Stimulated activated naive CD8-positive, alpha-beta T cell treated with anti-CD3 and anti-CD28 coated beads, Interleukin-15, Interleukin-2, amounts not matched to agents 100 U/mL and 50 U/mL, for 24 hours (primary cell): Measurements from ENCODE around the gene ORMDL3.
"Not testable (repeated sequence)": the region's sequence is repeated elsewhere in the genome, so short reads cannot be mapped to it uniquely, and the experiment has no call there.

Experiments used
- ATAC-seq: fragments of 150-1000 bp; cut with Tn5 transposase; one replicate; pipeline ENCODE4 v1.10.0; 2021
- DNase-seq: peaks from one replicate; pipeline ENCODE4 v3.0.0; 2021

Gene ORMDL3

GRCh38 chr17:39949028-39949427, 21.6 kb upstream of the ORMDL3 start:
- DNase-seq (no peak), ATAC-seq (no peak)

- not testable (repeated sequence) for DNase-seq, ATAC-seq
These were observed 21.1 kb upstream of the ORMDL3 start for GRCh38 chr17:39948489-39948828.

DNA sequence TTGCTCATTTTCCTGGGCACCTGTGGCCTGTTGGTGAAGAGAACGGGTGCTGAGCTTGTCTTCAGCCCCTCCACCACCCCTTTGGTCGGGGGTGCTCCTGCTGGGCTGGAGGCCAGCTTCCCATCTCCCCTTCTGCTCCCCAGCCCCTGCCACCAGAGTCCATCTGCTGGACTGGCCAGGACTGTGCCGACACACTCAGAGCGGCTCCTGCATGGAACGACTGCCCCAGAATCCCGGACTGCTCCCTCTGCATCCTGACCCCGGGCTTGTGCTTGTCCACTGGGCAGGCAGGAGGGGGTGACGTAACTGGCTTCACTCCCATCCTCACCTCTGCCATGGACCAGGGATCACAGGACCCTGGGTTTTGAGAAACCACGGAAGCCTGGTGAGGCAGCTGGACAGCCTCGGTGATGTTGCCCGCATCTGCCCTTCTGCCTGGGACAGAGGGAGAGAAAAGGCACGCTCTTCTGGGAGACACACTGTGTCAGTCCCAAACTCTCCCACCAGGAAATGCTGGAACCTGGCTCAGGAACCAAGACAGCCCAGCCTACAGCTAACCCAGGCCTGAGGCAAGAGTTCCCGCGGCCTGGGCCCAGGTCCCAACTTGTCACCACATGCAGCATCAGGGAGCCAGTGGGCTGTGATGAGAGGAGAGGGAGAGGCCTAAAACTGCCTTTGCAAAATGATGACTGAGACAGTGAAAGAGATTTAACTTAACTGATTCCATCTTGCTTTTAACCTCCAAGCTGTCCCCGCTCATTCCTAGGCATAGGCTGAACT, 19.3 kb upstream of the ORMDL3 start:
- ATAC-seq (no peak), DNase-seq (no peak)

- DNase-seq (no peak), ATAC-seq (no peak)
These were observed 17.0 kb upstream of the ORMDL3 start for GRCh38 chr17:39944393-39944711.

DNA sequence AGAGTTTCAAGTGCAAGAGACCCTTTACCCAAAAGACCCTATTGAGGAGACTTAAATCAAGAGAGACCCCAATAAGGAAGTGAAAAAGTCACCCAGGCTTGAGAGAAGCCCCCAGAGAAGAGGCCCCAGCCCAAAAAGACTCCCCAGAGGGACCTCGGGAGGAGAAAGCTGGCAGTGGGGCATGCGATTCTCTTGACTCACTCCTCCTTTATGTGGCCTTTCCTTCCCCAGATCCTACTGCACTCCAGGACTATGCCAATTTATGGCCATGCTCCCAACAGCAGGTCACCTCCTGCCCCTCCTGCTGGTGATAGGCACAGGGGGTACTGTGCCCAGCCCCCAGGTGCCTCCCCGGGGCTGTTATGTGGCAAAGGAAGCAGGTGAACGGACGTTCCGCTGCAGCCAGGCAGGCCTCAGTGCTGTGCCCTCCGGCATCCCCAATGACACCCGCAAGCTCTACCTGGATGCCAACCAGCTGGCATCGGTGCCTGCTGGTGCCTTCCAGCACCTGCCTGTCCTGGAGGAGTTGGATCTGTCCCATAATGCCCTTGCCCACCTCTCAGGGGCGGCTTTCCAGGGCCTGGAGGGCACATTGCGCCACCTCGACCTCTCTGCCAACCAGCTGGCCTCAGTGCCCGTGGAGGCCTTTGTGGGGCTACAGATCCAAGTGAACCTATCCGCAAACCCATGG, 16.4 kb upstream of the ORMDL3 start:
- DNase-seq = no peak
- ATAC-seq = no peak

DNA sequence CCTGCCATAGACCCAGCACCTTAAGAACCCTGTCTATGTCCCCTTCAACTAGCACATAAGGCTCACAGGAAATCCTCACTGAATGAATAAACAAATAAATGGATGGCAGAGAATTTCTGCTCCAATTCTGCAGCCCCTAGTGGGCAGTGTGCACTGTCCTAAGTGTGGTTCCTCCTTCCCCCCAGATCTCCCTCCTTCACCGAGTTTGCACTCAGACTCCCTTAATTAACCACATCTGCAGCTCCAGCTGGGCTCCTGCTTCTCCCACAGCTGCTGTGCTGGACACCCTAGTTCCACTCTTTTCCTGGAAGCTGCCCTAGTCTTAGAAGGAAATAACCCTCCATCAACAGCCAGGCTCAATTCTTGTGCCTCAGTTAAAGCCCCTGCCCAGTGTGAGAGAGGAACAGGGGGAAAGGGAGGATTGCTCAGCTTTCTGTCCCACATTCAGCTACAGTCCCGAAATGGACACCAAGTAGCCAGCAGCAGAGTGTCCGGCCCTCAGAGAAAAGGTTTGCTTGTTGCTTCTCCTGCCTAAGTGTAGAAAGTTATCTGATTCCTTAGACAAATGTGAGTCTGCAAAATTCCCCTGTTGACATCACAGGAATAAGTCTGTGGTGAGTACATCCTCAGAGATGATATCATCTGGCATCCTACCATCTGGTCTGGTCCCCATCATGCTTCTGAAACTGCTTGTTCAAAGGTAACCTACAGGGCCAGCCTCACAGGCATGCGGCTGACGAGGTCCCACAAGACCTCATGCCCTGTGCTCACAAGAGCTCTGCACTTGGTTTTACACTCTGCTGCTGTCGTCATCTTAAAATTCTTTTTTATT, 12.4 kb upstream of the ORMDL3 start:
- DNase-seq (peak; percentile 51), ATAC-seq (peak; percentile 96)

DNA sequence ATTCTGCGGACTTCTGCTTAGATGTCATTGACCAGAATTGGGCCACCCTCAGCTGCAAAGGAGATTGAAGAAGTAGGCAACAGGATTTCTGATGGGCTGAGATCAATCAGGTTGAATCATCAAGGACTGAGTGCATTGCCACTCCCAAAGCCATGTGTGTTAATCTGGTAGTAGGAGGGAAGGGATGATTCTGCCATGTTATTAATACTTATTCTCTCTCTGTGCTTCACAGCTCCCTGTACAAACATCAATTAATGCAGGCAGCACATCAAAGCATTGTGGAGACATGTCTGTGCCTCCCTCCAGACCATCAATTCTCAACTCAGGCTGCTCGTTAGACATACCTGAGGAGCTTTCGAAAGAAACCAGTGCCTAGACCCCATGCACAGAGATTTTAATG, 11.7 kb upstream of the ORMDL3 start:
- ATAC-seq = no peak
- no peak for DNase-seq

DNA sequence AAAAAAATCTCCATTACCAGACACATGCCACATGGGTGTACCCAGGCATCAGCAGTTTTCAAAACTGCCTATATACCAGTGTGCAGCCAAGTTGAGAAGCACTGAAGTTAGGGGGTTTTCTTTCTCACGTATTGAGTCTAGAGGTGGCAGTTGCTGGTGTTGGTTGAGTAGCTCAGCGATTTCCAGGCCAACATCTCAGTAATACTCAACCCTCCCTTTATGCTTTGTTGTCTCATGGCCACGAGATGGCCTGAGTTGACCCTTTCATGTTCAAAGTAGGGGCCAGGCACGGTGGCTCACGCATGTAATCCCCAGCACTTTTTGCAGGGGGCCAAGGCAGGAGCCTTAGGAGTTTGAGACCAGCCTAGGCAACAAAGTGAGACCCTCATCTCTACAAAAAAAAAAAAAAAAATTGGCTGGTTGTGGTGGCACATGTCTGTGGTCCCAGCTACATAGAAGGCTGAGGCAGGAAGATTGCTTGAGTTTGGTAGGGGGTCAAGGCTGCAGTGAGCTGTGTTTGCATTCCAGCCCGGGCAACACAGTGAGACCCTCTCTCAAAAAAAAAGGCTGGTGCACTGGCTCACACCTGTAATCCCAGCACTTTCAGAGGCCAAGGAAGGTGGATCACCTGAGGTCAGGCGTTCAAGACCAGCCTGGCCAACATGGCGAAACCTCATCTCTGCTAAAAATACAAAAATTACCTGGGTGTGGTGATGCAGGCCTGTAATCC, 10.9 kb upstream of the ORMDL3 start:
- ATAC-seq = no peak
- DNase-seq = no peak

DNA sequence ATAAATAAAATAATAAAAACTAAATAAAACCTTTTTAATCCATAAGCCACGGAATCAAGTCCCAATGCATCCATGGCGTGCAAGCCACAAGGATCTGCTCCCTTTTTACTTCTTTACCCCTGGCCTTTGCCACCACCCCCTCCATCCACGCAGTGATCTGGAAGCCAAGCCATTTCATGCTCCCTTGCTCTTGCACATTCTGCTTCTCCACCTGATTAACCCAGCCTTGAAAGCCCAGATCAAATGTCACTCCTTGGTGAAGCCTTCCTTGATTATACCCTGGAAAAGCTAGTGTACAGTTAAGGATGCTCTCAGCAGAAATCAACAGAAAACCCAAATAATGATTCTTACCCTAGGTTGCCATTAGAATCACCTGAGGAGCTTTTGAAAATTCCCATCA, 10.0 kb upstream of the ORMDL3 start:
- no peak for DNase-seq
- no peak for ATAC-seq

- ATAC-seq (no peak), DNase-seq (no peak)
These were observed 8.5 kb upstream of the ORMDL3 start for GRCh38 chr17:39935909-39936308.

DNA sequence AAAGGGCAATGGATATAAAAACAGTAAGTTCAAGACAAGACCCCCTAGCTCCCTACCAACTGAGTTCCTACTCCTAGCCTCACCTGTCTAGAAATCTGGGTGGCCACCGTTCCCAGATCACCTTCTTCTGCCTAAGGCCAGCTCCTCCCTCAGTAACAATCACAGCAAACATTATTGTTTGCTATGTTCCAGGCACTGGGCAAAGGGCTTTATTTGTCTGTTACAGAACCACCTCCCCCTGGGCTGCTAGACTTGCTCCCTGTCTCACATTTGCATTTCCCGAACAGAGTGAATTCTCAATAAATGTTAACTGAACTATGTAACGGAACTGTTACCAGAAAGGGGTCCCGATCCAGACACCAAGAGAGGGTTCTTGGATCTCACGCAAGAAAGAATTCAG, 6.9 kb upstream of the ORMDL3 start:
- no peak for ATAC-seq
- DNase-seq = no peak

DNA sequence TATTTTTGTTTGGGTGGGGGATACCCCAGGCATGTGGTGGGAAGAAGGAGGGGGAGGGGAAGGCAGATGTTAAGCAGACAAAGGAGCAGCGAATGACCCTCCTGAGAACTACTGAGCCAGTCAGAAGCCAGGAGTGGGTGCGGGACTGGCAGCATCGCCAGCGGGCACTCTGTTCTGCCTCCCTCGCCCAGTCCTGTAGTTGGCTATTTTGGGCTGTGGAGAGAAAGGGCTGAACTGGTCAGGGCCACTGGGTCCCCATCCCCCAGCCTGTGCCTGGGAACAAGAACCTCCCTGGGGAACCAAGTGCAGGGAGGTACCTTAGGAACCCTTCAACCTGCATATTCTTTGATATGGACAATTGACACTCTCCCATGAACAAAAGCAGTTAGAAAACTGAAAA, 6.5 kb upstream of the ORMDL3 start:
- ATAC-seq (no peak), DNase-seq (no peak)

DNA sequence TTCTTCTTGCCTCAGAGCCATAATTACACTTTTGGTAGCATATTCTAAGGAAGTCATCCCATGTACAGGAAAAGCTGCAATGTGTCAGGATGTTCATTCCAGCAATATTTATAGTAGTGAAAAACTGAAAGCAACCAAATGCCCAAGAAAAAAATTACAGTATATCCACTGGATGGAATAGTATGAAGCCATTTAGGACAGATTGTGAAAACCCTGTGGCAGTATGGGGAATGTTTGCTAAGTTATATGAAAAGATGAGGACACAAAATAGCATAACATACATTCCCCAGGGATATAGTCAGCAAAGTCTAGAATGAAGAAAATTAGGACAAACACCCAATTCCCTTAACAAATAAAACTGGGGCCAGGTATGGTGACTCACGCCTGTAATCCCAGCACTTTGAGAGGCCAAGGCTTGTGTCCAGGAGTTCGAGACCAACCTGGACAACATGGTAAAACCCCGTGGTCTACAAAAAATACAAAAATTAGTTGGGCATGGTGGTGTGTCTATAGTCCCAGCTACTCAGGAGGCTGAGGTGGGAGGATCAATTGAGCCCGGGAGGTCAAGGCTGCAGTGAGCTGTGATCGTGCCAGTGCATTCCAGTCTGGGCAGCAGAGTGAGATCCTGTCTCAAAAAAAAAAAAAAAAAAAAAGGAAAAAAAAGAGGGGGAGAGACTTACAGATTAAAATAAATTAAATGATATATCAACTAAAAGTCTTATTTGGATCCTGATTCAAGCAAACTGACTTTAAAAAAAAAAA, 2.4 kb upstream of the ORMDL3 start:
- ATAC-seq (no peak), DNase-seq (no peak)

- ATAC-seq (peak; percentile 20), DNase-seq (no peak)
These were observed 1.7 kb upstream of the ORMDL3 start for GRCh38 chr17:39928858-39929645.

DNA sequence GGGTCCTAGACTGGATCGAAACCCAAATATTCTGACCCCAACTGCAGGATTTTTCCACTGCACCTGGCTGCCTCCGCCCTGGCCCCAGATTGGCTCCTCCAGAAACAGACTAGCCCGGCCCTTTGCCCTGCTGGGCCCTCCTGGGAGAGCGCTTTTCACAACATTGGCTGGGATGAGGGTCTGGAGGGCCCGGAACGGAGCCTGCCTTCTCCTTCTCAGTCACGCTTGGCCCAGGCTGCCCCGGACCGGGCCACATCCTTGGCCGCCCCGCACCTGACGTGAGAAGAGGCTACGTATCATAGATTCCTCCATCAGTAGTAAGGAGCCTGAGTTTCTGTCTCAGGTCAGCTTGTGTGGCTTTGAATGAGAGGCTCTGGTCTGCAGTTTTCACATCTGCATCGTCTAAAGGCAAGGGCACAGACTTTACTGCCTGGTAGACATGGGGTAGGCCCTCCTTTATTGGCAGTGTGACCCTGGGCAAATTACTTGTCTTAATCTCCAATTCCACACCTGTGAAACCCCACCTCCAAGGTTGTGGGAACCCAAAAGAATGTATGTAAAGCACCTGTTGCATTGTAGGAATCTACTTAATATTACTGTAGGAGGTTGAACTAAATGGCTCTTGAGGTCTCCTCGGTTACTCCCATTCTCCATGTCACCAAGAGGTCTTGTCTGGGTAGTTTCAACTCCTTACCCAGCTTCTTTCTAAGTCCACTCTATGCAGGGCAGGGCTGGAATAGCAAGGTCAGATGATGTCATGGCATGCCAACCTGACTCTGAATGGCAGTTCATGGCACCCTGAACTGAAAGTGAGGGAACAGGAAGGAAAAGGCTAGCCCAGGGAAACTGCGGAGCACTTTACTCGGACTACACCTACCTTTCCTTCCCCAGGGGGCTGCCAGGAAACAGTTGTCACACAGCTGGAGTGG, 792 bp upstream of the ORMDL3 start:
- ATAC-seq (peak; percentile 1), DNase-seq (peak; percentile 23)

- DNase-seq (peak; percentile 61), ATAC-seq (peak; percentile 37)
These were observed 757 bp downstream of the ORMDL3 start for GRCh38 chr17:39926588-39927100.

GRCh38 chr17:39926135-39926587, 1.2 kb downstream of the ORMDL3 start:
- ATAC-seq (peak; percentile 25), DNase-seq (no peak)

DNA sequence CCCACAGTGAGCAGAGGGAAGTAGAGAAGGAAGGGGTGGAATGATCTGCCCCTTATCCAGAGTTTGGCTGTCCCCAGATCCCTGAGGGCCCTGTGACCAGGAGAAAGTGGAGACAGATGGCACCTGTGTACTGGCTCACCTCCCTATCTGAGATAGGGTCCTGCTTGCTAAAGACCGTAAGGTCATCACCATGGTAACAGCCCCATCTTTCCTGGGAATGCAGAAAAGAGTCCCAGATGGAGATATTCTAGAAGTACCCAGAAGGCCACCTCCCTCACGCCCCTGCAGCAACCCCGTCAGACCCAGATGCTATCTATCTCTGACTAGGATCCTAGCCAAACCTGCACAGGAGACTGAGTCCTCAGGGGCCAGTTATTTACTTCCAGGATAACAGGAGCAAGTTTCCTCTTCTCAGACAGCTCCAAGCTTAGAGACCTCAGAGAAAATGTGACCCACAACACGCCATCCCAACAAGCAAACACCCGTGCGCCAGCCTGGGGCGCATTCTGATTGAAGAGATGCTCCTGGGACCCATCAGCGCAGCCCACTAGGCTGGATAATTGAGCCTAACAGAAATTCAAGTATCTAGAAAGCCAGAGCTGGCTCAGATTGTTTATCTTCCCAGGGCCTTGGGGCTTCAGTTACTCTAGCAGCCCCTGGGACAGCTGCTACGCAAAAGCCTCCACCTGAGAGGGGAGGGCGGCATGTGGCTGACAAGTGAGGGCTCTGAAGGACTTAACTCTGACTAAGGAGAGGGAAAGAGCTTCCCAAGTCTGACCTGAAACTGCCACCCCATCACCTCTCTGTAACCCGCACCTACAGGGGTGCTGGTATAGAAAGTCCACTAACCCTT, 1.9 kb downstream of the ORMDL3 start:
- DNase-seq (no peak), ATAC-seq (no peak)

DNA sequence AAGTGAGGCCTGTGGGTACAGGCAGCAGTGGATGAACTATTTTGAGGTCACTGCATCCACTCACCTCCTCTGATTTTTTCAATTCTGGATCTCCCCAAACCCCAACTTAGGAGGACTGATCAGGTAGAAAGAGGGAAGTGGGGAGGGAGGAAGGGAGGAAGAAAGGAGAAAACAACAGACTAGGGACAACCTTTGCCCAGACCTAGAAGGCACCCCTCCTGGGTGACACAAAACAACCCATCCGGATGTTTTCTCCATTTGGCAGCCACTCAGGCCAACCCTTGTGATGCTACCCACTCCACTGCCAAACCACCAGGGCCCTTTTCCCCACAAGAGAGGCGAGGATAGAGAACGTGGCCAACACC, 2.7 kb downstream of the ORMDL3 start:
- no peak for DNase-seq
- no peak for ATAC-seq
